Measurements from ENCODE around the gene NRAS. TPM values are rescaled to one million over a fixed set of nuclear protein-coding genes. Genes with fewer than 3 reads are reported as not detected.
A peak's percentile ranks its signal among the peaks of the same experiment; 100 is the strongest.

NRAS gene
- total RNA-seq, 1 experiment from 2014 or later: 52.2 TPM

- DNase-seq (ENCODE audit: low read depth): no peak
Observed at GRCh38 chr1:114685851-114686250, 30.7 kb downstream of the NRAS start.

- no peak for DNase-seq (ENCODE audit: low read depth)
Observed at GRCh38 chr1:114677691-114678090, 38.9 kb downstream of the NRAS start.

GRCh38 chr1:114676115-114676514 lies 40.5 kb downstream of the NRAS start:
- no peak for DNase-seq (ENCODE audit: low read depth)

- no peak for DNase-seq (ENCODE audit: low read depth)
Observed at GRCh38 chr1:114671939-114672275, 44.7 kb downstream of the NRAS start.

DNA sequence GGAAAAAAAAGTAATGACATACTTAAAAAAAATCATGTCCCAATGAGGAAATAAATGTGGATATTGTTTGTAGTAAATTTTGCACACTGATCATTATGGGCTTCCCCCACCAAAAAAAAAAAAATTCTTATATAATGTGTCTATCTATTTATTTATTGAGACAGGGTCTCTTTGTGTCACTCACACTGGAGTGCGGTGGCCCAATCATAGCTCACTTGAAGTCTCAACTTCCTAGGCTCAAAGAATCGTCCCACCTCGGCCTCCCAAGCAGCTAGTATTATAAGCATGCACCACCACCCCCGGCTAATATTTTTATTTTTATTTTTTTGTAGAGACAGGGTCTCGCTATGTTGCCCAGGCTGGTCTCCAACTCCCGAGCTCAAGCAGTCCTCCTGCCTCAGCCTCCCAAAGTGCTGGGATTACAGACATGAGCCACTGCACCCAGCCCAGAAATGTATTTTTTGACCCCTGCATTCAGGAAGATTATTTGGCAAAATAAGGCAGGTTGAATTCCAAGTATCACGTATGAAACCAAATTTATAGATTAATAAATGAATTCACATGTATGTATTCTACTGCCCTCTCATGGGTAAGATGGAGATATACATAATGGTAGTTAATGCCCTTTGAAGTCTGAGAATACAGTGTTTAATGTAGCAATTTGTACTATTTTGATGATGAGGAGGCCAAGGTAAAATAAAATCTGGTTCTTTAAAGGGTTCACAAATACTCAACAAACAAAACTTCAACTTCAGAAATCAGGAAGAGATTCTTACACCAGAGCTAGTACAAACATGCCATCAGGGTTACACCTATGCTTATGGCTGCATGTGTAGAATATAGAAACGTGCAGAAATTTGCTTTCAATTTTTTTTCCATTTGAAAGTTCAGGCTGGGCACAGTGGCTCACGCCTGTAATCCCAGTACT lies 45.3 kb downstream of the NRAS start:
- DNase-seq (ENCODE audit: low read depth): no peak

- DNase-seq (ENCODE audit: low read depth): peak; percentile 62
Observed at GRCh38 chr1:114670083-114671010, 46.2 kb downstream of the NRAS start.

- peak; percentile 8 for DNase-seq (ENCODE audit: low read depth)
Observed at GRCh38 chr1:114669562-114670082, 46.9 kb downstream of the NRAS start, which contains the start of gene DENND2C. Gene DENND2C (minus strand): TSS chr1:114670049. CDS start chr1:114625984, 44,065 bp downstream.

DNA sequence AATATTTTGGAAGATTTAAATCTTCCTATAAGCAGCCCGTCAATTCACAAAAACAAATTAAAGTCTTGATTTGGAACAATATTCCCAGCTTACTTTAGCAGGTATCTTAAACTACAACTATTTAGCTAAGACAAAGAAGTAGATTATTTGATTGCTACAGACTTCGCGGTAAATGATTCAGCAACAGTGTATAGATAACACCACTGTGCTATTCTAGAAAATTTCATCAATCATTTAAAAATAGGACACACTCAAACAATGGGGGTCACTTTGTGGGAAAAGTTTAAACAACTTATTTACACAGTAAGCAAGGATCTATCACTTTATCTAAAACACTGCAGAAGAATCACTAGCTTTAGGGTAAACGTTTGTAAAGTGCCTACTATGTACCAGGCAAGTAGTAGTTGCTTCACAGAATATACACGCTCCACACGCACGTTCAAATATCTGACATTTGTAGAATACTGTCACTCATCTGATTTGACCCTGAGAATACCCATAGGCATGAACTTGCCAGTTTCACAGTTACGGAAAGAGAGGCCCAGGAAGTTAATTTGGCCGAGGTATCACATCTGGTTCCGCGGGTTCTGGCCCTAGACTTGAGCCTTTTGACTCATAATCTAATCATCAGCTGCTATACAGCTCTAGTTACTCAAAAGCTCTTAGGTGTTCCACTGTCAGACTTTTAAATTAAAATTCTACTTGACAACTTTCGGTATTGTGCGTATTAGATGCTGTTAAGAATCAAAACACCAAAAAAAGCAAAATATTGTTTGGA lies 47.6 kb downstream of the NRAS start:
- peak; percentile 7 for DNase-seq (ENCODE audit: low read depth)

DNA sequence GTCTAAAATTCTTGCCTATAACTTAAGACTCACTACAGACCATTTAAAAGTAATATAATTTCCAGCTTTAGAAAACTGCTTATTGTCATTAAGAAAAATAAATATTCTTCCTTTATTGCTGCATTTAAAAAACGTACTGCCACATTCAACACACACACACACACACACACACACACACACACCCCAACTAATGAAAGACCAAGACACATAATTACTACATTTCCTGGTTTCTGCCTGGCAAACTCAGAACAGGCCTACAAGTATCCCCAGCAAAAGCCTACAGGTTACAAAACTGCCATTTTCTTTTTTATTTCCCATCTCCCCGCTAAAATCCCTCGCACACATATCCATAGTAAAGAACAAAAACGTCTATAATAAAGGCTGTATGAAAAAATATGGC lies 48.2 kb downstream of the NRAS start:
- DNase-seq (ENCODE audit: low read depth): no peak

GRCh38 chr1:114666954-114667353 lies 49.6 kb downstream of the NRAS start:
- no peak for DNase-seq (ENCODE audit: low read depth)

DNA sequence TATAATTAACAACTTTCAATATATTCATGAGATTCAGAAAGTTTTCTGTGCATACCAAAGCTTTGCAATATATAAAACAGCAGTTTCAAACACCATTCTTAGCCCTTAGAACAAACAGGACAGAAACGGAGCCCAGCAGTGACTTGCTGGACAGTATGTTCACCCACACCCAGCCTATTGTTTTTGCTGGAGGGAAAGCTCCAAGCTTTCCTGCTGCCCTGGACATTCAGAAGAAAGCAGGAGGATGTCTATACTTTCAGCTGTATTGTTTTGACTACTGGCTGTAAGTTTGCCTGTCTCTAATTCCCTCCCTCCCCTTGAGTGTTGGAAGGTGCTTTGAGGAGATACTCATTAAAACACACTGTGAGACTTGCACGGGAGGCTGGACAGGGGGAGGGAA lies 56.3 kb downstream of the NRAS start:
- no peak for DNase-seq (ENCODE audit: low read depth)

Small RNAs within 50 kb of the gene (small RNA-seq; reads per million reads assigned to genes)
- gene RN7SL432P: not detected
- not detected for gene RNY1P13

Other genes with a start within 250 kb of the NRAS start
- 23.4 and 40.5 TPM in 2 replicates for gene TRIM33, start 205.6 kb downstream of the NRAS start, total RNA-seq (2014; rRNA removed; shearing (Covaris generic))
- gene BCAS2, start 135.2 kb downstream of the NRAS start, total RNA-seq (2014; rRNA removed; shearing (Covaris generic)): 59.6 and 60.0 TPM in 2 replicates
- 0.21 and 0.47 TPM in 2 replicates for gene DENND2C, start 46.7 kb downstream of the NRAS start, total RNA-seq (2014; rRNA removed; shearing (Covaris generic))
- not detected in 2 replicates for gene AMPD1, start 21.2 kb downstream of the NRAS start, total RNA-seq (2014; rRNA removed; shearing (Covaris generic))
- gene CSDE1, start 41.2 kb upstream of the NRAS start, total RNA-seq (2014; rRNA removed; shearing (Covaris generic)): 299 and 322 TPM in 2 replicates
- gene SIKE1, start 63.9 kb upstream of the NRAS start, total RNA-seq (2014; rRNA removed; shearing (Covaris generic)): 75.9 and 87.6 TPM in 2 replicates
- gene SYCP1, start 138.1 kb upstream of the NRAS start, total RNA-seq (2014; rRNA removed; shearing (Covaris generic)): not detected in 2 replicates